A549 (cell line): ENCODE data around the gene CHST11. TPM values are rescaled to one million over a fixed set of nuclear protein-coding genes. Genes with fewer than 3 reads are reported as not detected.
A peak's percentile ranks its signal among the peaks of the same experiment; 100 is the strongest.

Experiments used
- ATAC-seq, 2 experiments: fragments of 200-7000 bp in 1 of 2; fragments of >200 bp in 1 of 2; cut with Nextera tagmentation in 1 of 2; cut with Tn5 transposase in 1 of 2; 3 replicates each; pipeline versions ENCODE4 v1.8.0 to v1.9.1; 2018 to 2020; ENCODE audit warnings: mild to moderate bottlenecking in 1 of 2, moderate library complexity in 1 of 2
- CTCF ChIA-PET: fragments of 300-600 bp; sonication (Branson Sonifier 250); formaldehyde crosslinking; extraction: SDS; loops from one replicate; lab custom pipeline; 2021; ENCODE audit warnings: antibody characterized with exemption, inconsistent platforms; lab: Yijun Ruan, JAX
- POLR2A ChIA-PET: fragments of 350-600 bp; formaldehyde crosslinking; extraction: SDS; loops from one replicate; lab custom pipeline; 2021; ENCODE audit warnings: antibody characterized with exemption, inconsistent platforms; lab: Yijun Ruan, JAX
- DNase-seq, 2 experiments: peaks; one replicate each; pipeline versions ENCODE4 v3.0.0 to v3.0.0-alpha.2; 2011 to 2016; ENCODE audit warnings: low read depth in 1 of 2, low spot score in 1 of 2
- FAIRE-seq: peaks from 2 replicates; lab custom pipeline; 2011; peaks lifted over from hg19 to GRCh38; lab: Jason Lieb, UNC
- H3K27ac ChIP-seq, 2 experiments: fragments of >200 bp; sonication (Bioruptor Twin); formaldehyde crosslinking; 3 replicates each; pipeline ENCODE4 v1.5.1; 2016 to 2017
- H3K4me1 ChIP-seq: fragments of >200 bp; sonication (Bioruptor Twin); formaldehyde crosslinking; 3 replicates; pipeline ENCODE4 v1.6.1; 2016
- H3K4me2 ChIP-seq: fragments of >200 bp; sonication (Bioruptor Twin); formaldehyde crosslinking; 3 replicates; pipeline ENCODE4 v1.6.1; 2016
- H3K4me3 ChIP-seq: fragments of >200 bp; sonication (Bioruptor Twin); formaldehyde crosslinking; 3 replicates; pipeline ENCODE4 v1.5.1; 2016
- H3K9me3 ChIP-seq: fragments of >200 bp; sonication (Bioruptor Twin); formaldehyde crosslinking; 3 replicates; pipeline ENCODE4 v1.6.1; 2016
- CHD4 ChIP-seq: fragments of 200-600 bp; sonication (generic); IDR thresholded peaks from 2 replicates; pipeline ENCODE4 v1.6.1; 2016; ENCODE audit warnings: antibody characterized with exemption, mild to moderate bottlenecking, borderline replicate concordance
- FOSB ChIP-seq: fragments of 250-450 bp; sonication (Bioruptor Pico); IDR thresholded peaks from 2 replicates; pipeline ENCODE4 v1.5.0; 2020; ENCODE audit warnings: mild to moderate bottlenecking, moderate library complexity
- FOXS1 ChIP-seq: fragments of 250-450 bp; sonication (Bioruptor Pico); IDR thresholded peaks from 2 replicates; pipeline ENCODE4 v1.5.0; 2020; ENCODE audit warnings: mild to moderate bottlenecking, moderate library complexity
- HOXB13 ChIP-seq: fragments of 250-450 bp; sonication (Bioruptor Pico); IDR thresholded peaks from 2 replicates; pipeline ENCODE4 v1.5.0; 2020; ENCODE audit warnings: low read depth, mild to moderate bottlenecking, moderate library complexity
- KDM5A ChIP-seq: fragments of 200-600 bp; sonication (generic); IDR thresholded peaks from 2 replicates; pipeline ENCODE4 v1.6.1; 2016; ENCODE audit warnings: antibody characterized with exemption, mild to moderate bottlenecking
- MAFK ChIP-seq: fragments of 450-650 bp; IDR thresholded peaks from 2 replicates; pipeline ENCODE4 v1.6.1; 2014; ENCODE audit not compliant: partially characterized antibody
- NR3C1 ChIP-seq: fragments of >200 bp; sonication (Bioruptor Twin); formaldehyde crosslinking; IDR thresholded peaks from 3 replicates; pipeline ENCODE4 v1.6.1; 2017
- PHF8 ChIP-seq: fragments of 200-600 bp; sonication (generic); IDR thresholded peaks from 2 replicates; pipeline ENCODE4 v1.6.1; 2016; ENCODE audit warnings: low read depth, mild to moderate bottlenecking, antibody characterized with exemption, moderate library complexity, borderline replicate concordance
- RCOR1 ChIP-seq: fragments of 150-350 bp; IDR thresholded peaks from 2 replicates; pipeline ENCODE4 v1.6.1; 2014; ENCODE audit warnings: antibody characterized with exemption, low read length, low read depth
- RFX5 ChIP-seq: fragments of 450-650 bp; IDR thresholded peaks from 2 replicates; pipeline ENCODE4 v1.7.1; 2014; ENCODE audit warnings: antibody characterized with exemption, mild to moderate bottlenecking, moderate library complexity
- SMC3 ChIP-seq: fragments of >200 bp; sonication (Bioruptor Twin); formaldehyde crosslinking; IDR thresholded peaks from 3 replicates; pipeline ENCODE4 v1.6.1; 2018; ENCODE audit warnings: inconsistent platforms
- SREBF2 ChIP-seq: fragments of 450-650 bp; IDR thresholded peaks from 2 replicates; pipeline ENCODE4 v1.6.1; 2014; ENCODE audit warnings: mild to moderate bottlenecking, moderate library complexity
- TFCP2L1 ChIP-seq: fragments of 250-450 bp; sonication (Bioruptor Pico); IDR thresholded peaks from 2 replicates; pipeline ENCODE4 v1.5.0; 2021; ENCODE audit warnings: mild to moderate bottlenecking
- ZC3H11A ChIP-seq: fragments of 450-650 bp; IDR thresholded peaks from 2 replicates; pipeline ENCODE4 v1.6.1; 2014; ENCODE audit warnings: antibody characterized with exemption, mild to moderate bottlenecking
- ZNF302 ChIP-seq: fragments of 250-450 bp; sonication (Bioruptor Pico); IDR thresholded peaks from 2 replicates; pipeline ENCODE4 v1.9.0; 2021; ENCODE audit warnings: inconsistent platforms, mild to moderate bottlenecking, moderate library complexity
- WGBS: methylation state at CpG from one replicate; pipeline ENCODE4 v1.1.6; 2017; ENCODE audit errors: missing lambda C conversion rate; 5-methylcytosine and 5-hydroxymethylcytosine counted together
- polyA plus RNA-seq, 4 experiments: library from polyadenylated mRNA; depleted of rRNA in 3 of 4; stranded (reverse); fragments of >200 nt; fragmentation: RNase III in 1 of 4; extraction: RNeasy Plus Mini Kit Qiagen cat#74134 plus additional on column Dnase treatment in 1 of 4; gene quantifications; 2 replicates in 3 of 4; 3 replicates in 1 of 4; pipeline ENCODE4 v1.2.3, GENCODE V29; 2011 to 2017
- TF ChIP-seq, protein P1 (sequence below): fragments of 200-600 bp; sonication (generic); IDR thresholded peaks from 2 replicates; pipeline ENCODE4 v1.6.1; 2016; ENCODE audit warnings: antibody characterized with exemption, mild to moderate bottlenecking, moderate library complexity

The CHST11 gene
- polyA plus RNA-seq, 2 of the 4 experiments (the other 2 are of a cell fraction): 19.2 to 21.8 TPM

DNA sequence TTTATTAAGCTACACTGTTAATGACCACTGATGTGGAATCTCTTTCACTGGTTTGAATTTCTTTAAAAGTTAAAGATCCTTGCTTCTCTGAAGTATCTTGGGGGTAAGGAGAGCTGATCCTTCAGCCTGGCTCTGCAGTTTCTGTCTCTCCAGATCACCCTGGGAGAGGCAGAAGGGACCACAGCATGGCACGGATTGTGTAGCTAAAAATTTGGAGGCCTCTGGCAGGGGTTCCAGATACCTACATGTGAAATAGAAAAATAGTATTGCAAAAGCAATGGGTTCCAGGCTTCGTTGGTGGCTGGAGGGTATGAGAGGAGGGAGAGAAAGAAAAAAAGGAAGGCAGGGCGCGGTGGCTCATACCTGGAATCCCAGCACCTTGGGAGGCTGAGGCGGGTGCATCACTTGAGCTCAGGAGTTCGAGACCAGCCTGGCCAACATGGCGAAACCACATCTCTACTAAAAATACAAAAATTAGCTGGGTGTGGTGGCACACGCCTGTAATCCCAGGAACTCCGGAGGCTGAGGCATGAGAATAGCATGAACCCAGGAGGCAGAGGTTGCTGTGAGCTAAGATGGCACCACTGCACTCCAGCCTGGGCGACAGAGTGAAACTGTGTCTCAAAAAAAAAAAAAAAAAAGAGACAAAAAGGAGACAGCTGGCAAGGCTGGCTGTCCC lies 3.4 kb downstream of the CHST11 start:
- 76% methylated on average over 10 of the region's 10 CpGs for WGBS
- POLR2A ChIA-PET: interaction anchor here (0.6 kb wide), 1 partner anchor 86 kb away, joined by 3 read pairs; no protein-coding TSS in a partner anchor
- Histone ChIP-seq H3K9me3 (no peaks in the 10 kb centered on the region), H3K4me1 (peaks cover 39% of the 10 kb centered on the region), H3K27ac (no peak overlapping the region), H3K4me3 (no peak overlapping the region), H3K4me2 (peak overlapping the region; percentile 85; the same call in 2 of the 3 replicates)
- DNase-seq: no peak
- TF ChIP-seq MAFK (no peak), ZNF302 (CRISPR knock-in tag) (no peak), CHD4 (no peak), ZC3H11A (no peak), SMC3 (no peak)
- TF ChIP-seq, protein P1, sequence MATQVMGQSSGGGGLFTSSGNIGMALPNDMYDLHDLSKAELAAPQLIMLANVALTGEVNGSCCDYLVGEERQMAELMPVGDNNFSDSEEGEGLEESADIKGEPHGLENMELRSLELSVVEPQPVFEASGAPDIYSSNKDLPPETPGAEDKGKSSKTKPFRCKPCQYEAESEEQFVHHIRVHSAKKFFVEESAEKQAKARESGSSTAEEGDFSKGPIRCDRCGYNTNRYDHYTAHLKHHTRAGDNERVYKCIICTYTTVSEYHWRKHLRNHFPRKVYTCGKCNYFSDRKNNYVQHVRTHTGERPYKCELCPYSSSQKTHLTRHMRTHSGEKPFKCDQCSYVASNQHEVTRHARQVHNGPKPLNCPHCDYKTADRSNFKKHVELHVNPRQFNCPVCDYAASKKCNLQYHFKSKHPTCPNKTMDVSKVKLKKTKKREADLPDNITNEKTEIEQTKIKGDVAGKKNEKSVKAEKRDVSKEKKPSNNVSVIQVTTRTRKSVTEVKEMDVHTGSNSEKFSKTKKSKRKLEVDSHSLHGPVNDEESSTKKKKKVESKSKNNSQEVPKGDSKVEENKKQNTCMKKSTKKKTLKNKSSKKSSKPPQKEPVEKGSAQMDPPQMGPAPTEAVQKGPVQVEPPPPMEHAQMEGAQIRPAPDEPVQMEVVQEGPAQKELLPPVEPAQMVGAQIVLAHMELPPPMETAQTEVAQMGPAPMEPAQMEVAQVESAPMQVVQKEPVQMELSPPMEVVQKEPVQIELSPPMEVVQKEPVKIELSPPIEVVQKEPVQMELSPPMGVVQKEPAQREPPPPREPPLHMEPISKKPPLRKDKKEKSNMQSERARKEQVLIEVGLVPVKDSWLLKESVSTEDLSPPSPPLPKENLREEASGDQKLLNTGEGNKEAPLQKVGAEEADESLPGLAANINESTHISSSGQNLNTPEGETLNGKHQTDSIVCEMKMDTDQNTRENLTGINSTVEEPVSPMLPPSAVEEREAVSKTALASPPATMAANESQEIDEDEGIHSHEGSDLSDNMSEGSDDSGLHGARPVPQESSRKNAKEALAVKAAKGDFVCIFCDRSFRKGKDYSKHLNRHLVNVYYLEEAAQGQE: no peak
- no peak for ATAC-seq
- CTCF ChIA-PET: interaction anchor here (0.6 to 5.9 kb wide), 3 partner anchors 11 to 78 kb away, joined by 3 to 34 read pairs (median 4); no protein-coding TSS in a partner anchor
- no peak for FAIRE-seq

DNA sequence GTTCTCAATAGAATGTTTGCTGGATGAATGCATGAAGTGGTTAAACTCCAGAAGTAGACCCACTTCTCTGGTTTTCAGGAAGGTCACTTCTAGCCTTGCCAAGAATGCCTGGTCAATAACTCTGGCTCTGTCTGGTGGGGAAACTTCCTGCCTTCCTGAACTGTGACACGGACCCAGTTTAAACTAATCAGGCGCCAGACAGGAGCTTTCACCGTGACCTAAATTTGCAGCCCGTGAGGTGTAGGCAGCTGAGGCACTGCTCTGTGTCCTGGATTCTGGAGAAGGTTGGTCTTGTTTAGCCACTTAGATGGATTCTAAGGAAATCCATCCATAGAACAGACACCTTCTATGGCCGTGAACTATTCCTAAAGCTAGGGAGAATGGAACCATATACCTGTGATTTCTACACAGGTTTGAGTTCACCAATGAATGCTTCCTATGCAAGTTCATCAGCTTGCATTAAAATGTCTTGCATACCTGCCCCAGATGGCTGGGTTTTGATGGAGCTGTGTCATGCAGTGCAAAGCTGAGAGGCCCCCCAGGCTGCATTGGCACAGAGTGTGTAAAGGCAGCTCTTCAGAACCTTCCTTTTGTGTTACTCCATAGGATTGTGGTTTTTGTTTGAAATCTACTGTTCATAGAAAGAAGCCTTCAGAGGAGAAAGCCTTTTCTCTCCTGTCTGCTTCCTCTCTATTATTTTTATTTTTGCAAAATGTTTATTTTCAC lies 4.4 kb downstream of the CHST11 start:
- ChIA-PET POLR2A (no interaction called here), CTCF (interaction anchor here (0.6 to 5.9 kb wide), 2 partner anchors 18 to 79 kb away, joined by 4 to 34 read pairs; no protein-coding TSS in a partner anchor)
- Histone ChIP-seq H3K27ac (no peak overlapping the region), H3K4me3 (no peak overlapping the region), H3K4me1 (peaks cover 30% of the 10 kb centered on the region), H3K9me3 (no peaks in the 10 kb centered on the region), H3K4me2 (no peak overlapping the region)
- 92% methylated on average over 5 of the region's 5 CpGs for WGBS
- ATAC-seq (no peak), FAIRE-seq (no peak), DNase-seq (no peak)
- no peak for TF ChIP-seq SREBF2
- TF ChIP-seq ZC3H11A: no peak
- no peak for TF ChIP-seq KDM5A
- TF ChIP-seq NR3C1: no peak
- no peak for TF ChIP-seq PHF8
- no peak for TF ChIP-seq RFX5

DNA sequence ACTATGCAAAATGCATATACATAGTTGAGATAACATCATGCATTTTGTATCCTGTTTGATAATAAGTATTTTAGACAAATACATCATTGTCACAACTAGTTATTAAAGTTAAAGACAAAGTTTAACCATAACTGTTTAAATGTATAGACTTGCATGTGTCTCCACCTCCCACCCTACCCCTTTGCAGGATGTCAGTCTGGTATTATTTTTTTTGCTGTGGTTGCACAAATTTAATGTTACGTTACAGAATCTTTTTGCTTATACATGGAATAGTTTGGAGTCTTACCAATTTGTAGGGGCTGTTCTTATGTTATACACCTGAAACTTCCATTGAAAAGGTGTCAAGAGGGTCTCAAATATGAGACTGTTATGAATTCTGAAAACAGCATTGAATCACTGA lies 5.6 kb downstream of the CHST11 start:
- TF ChIP-seq TFCP2L1 (CRISPR knock-in tag): no peak
- TF ChIP-seq MAFK: peak; percentile 94
- no peak for TF ChIP-seq FOSB (CRISPR knock-in tag)
- DNase-seq (no peak), FAIRE-seq (no peak), ATAC-seq (no peak)
- Histone ChIP-seq H3K4me3 (no peak overlapping the region), H3K27ac (no peak overlapping the region), H3K9me3 (no peaks in the 10 kb centered on the region), H3K4me2 (no peak overlapping the region), H3K4me1 (peaks cover 29% of the 10 kb centered on the region)
- ChIA-PET POLR2A (no interaction called here), CTCF (interaction anchor here (1.0 kb wide), 1 partner anchor 16 kb away, joined by 3 read pairs; no protein-coding TSS in a partner anchor)
- 91% methylated on average over 1 of the region's 1 CpG for WGBS

DNA sequence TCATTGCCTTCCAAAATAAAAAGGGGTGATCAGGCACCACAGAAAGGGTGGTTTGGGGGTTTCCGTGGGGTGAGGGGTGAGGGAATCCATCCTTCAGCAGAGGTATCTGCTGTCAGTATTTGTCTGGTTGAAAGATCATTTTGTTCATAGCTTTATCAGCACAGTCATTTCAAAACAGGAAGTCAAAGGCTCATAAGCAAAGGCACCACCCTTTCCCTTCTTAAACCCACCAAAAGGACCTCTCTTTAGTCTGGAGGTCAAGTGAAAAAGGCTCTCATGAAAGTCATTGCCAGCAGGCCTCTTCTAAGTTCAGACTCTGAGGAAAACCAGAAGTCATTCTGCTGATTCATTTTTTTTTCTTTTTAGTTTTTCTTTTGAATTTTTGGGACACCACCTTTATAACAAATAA lies 6.2 kb downstream of the CHST11 start:
- no peak for DNase-seq
- TF ChIP-seq HOXB13 (no peak), RCOR1 (no peak), RFX5 (no peak), FOSB (CRISPR knock-in tag) (no peak), FOXS1 (CRISPR knock-in tag) (no peak), PHF8 (no peak)
- ChIA-PET CTCF (interaction anchor here (1.0 kb wide), 1 partner anchor 15 kb away, joined by 3 read pairs; no protein-coding TSS in a partner anchor), POLR2A (no interaction called here)
- Histone ChIP-seq H3K9me3 (no peaks in the 10 kb centered on the region), H3K27ac (peak overlapping the region in 1 of 2 experiments; percentile 34; a peak in 2 of 6 replicates), H3K4me3 (no peak overlapping the region), H3K4me2 (peak overlapping the region; percentile 13; the same call in 2 of the 3 replicates), H3K4me1 (peaks cover 29% of the 10 kb centered on the region)
- WGBS: 90% methylated on average over 1 of the region's 1 CpG
- ATAC-seq: no peak
- no peak for FAIRE-seq
